ENCODE measurements around the gene POMT2.
"Not testable (repeated sequence)": the region's sequence is repeated elsewhere in the genome, so short reads cannot be mapped to it uniquely, and the experiment has no call there.

POMT2 gene

GRCh38 chr14:77302926-77303325 is 17.8 kb downstream of the POMT2 start:
- peak; percentile 65 for DNase-seq (ENCODE audit: low spot score)

DNA sequence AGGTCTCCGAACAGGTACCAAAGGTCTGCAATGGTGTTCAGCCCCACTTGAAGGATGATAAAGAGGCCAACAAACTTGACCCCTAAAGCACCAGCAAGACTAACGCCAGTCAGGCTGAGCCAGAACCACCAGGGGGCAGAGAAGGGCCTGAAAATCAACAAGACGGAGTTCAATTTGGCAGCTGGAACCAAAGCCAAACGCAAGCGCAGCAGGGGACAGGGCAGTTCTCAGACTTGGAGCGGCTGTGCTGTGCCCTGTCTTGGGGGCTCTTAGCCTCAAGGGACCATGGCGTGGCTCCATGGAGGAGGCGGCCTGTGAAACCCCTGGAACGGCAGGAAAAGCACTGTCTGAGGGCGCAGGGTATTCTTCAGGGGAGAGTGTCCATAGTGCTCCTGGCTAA is 19.6 kb downstream of the POMT2 start:
- FAIRE-seq (no peak), DNase-seq (ENCODE audit: low spot score) (no peak)

More at GRCh38 chr14:77302926-77303325, 17.8 kb downstream of the POMT2 start:
- no peak for FAIRE-seq

DNA sequence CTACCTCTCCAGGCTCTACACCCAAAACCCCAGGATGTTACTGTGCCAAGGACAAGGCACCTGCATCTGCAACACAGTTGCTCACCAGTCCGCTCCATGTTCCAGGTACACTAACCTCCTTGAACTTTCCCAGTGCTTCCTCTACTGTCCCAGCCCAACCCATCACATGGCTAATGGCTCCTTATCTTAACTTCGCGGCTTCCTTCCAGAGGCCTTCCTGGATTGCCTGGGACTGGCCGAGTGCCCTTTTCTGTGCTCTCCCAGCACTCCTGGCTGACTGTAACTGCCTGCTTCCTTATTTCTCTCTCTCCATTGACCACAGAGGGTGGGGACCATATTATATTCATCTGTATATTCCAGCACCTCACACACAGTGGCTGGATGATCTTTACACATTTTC is 20.9 kb downstream of the POMT2 start:
- FAIRE-seq: no peak

GRCh38 chr14:77296906-77297305 is 23.8 kb downstream of the POMT2 start:
- FAIRE-seq: no peak
- no peak for DNase-seq (ENCODE audit: low spot score)

More for the DNA sequence above, 20.9 kb downstream of the POMT2 start:
- DNase-seq (ENCODE audit: low spot score): no peak

DNA sequence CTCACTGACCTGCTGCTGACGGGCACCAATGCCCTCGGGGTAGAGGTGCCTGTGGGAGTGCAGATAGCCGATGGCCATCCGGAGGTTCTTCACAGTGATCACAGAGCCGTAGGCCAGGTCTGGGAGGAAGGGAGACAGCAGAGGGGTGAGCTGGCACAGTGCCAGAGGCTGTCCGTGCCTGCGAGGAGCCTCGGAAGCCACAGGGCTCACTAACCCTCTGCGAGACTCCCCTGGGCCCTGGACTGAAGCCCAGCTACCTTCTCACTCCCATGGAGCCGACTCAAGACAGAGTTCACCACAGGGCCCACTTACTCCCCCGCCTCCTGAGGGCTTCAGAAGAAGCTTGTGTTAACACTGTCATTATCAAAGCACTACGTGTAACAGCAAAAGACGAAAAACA is 24.5 kb downstream of the POMT2 start:
- no peak for DNase-seq (ENCODE audit: low spot score)
- no peak for FAIRE-seq

DNA sequence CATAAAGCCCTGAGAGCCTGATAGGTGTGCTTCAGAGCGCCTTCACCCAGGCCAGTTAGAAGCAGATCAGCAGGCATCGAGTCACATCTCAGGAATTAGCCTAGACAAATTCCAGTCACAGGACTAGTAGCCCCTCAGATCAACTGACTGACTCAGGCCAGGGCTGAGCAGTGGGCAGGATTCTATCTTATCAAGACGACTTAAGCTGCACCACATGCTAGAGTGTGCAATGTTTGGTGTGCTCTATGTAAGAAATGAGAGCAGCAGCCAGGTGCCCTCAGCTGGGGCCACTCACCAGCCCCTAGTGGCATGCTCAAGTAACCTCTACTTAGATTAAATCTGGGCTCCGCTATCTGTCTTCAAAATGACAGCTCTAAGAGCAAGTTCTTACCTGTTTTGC is 30.0 kb downstream of the POMT2 start:
- DNase-seq (ENCODE audit: low spot score): no peak
- FAIRE-seq: no peak

GRCh38 chr14:77286576-77286975 is 34.1 kb downstream of the POMT2 start:
- FAIRE-seq: no peak

DNA sequence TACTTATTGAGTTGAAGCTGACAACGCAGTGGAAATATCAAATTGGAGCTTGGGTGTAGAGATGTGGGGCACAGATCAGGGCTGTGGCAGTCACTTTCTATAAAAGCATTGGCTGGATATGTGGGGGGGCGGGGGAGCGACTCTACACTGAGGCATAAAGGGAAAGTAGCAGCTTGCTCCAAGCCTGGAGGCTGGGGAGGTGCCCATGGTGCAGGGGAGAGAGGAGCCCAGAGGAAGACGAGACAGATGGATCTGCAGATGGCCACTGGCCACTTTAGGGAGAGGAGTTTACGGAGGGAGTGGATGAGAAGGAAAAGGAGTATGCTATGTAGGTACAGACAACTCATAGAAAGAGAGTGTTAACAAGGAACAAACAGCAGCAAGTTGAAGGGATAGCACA is 36.2 kb downstream of the POMT2 start:
- FAIRE-seq (no peak), DNase-seq (ENCODE audit: low spot score) (no peak)

More at GRCh38 chr14:77286576-77286975, 34.1 kb downstream of the POMT2 start:
- no peak for DNase-seq (ENCODE audit: low spot score)

DNA sequence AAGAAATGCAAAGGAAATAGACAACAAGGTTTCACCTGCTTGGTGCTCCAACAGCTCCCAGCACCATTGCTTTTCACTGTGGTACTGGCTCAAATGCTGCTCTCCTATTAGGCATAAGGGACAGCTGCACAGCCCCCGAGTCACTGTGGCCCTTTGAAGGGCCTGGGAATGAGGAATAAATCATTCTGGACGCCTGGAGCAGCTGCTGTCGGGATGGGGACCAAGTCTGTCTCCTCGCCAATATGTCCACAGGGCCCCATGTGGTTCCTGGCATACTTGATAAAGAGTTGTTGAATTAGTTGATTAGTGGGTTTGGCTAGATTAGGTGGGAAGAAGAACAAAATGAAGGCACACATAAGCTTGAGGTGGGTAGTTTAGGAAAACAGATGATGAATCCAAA is 36.6 kb downstream of the POMT2 start:
- DNase-seq (ENCODE audit: low spot score): no peak
- no peak for FAIRE-seq

DNA sequence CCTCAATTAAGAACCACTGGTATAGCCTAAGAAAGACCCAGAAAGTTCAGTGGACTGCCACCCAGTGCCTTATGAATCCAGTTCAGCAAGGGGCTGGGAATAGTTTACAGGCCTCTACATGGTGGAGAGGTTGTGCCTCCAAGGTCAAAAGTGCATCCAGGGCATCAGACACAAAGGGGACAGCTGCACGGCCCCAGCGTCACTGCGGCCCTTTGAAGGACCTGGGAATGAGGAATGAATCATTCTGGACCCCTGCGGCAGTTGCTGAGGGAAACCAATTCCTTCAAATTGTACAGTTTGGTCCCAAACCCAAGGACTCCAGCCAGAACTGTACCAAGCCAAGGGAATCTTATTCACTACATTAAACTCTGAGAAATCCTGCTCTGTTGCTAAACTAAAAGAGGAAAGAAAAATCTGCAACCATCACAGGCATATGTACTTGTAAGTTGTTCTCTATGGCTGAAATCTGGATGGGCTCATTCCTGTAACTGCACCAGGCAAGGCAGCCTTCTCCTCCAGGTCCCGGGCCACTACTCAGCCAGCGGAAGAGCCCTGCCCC is 38.8 kb downstream of the POMT2 start:
- FAIRE-seq: no peak
- no peak for DNase-seq (ENCODE audit: low spot score)

GRCh38 chr14:77280921-77281320 is 39.8 kb downstream of the POMT2 start:
- DNase-seq (ENCODE audit: low spot score); FAIRE-seq: not testable (repeated sequence)

- FAIRE-seq: no peak
- DNase-seq (ENCODE audit: low spot score): no peak
Observed at GRCh38 chr14:77279719-77280118, 41.0 kb downstream of the POMT2 start.

DNA sequence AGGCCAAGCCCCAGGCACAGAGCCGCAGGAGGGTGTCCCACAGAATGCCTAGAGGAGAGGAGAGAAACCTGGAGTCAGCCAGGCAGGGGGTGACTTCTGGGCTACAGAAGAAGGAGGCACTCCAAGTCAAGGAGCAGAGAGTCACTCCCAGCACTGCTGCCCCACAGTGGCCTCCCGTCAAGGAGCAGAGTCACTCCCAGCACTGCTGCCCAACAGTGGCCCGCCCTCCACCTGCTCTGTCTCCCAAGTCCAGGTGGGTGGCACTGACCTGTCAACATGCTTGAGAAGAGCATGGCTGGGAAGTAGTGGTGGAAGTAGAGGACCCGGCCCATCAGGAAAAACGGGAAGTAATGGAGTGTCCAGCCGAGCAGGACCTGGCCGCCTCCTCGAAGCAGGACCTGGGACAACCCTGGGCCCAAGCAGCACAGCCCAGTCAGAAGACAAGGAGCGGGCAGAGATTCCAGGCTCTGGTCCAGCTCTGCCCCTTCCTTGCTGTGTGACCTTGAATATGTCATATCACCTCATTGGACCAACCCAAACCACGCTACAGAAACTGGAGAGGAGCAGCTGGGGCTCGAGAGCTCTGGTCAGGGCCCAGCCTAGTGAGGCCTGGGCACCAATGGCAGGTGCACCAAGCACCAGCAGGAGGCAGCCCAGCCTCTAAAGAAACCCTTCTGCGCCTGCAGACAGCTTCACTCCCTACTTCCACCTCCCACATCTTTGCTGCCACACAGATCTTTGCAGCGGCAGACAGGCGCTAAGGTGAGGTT is 42.0 kb downstream of the POMT2 start:
- FAIRE-seq (no peak), DNase-seq (ENCODE audit: low spot score) (no peak)

DNA sequence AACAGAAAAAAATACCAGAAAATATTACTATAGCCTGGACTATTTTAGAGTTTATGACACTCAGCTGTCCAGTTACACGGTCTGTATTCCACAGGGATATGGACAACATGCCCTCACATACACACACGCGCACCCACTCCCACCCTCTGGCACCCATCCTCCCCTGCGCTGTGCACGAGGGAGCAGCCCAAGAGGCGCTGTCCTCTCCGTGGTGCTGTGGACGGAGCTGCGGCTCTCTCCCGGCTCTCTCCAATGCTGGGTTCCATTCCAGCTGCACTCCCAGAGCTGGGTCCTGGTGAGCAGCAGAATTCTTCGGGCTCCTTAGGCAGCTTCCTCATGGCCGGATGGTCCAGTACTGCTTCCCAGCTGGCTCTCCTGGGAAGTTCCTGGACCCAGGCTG is 43.7 kb downstream of the POMT2 start:
- FAIRE-seq (no peak), DNase-seq (ENCODE audit: low spot score) (no peak)

DNA sequence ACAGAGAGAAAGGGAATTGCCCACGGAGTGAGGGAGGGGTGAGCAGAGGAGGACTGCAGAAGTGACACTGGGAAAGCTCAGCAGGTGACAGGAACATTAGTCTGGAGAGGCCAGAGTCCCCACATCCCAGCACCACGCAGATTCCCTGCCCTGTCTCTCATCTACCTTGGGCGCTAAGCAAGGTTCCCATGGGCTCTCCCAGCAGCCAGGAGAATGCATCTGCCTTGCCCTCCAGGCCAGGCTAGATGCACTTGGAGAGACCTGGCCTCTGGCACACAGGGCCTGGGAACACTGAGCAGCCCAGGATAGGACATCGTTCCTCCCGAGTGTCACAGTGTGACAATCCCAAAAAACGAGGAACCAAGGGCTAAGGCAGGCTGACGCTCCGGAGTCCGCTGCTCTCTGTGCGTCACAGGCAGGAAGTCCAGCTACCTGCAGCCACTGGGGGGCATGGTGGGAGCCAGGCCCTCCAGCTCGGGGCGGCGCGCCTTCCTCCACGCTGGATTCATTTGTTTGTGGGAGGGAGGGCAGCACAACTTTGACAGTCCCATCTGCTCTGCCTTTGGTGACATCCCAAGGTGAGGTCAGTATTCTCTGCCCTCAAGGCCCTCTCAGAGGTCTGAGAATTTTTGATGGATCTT is 44.3 kb downstream of the POMT2 start:
- DNase-seq (ENCODE audit: low spot score) (no peak), FAIRE-seq (no peak)

- DNase-seq (ENCODE audit: low spot score) (no peak), FAIRE-seq (no peak)
Observed at GRCh38 chr14:77275601-77276017, 45.1 kb downstream of the POMT2 start.

DNA sequence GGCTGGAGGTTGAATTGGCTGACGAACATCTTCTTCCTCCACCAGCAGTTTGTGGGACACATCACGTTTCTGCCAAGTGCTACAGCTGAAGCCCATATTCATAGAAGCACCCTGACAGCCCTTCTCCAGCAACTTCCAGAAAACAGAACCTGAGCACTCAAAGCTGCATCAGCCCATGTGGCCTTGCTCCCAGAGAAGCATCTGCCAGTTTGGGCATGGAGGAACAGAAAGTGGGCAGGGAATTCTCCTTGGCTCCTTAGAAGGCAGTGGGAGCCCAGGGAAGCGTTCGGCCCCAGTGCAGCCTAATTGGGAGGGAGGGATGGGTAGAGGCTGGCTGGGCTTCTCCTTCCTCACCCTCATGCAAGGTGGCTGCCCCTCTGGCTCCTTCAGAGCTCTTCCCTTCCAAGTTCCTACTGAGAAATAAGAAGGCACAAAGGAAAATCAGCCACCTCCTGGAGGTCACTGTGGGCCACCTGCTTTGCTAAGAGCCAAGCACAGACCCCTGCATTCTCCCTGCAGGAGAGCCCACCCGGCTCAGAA is 45.6 kb downstream of the POMT2 start:
- no peak for FAIRE-seq

GRCh38 chr14:77273796-77274195 is 46.9 kb downstream of the POMT2 start:
- FAIRE-seq: no peak
- no peak for DNase-seq (ENCODE audit: low spot score)

More for the DNA sequence above, 45.6 kb downstream of the POMT2 start:
- DNase-seq (ENCODE audit: low spot score): no peak

DNA sequence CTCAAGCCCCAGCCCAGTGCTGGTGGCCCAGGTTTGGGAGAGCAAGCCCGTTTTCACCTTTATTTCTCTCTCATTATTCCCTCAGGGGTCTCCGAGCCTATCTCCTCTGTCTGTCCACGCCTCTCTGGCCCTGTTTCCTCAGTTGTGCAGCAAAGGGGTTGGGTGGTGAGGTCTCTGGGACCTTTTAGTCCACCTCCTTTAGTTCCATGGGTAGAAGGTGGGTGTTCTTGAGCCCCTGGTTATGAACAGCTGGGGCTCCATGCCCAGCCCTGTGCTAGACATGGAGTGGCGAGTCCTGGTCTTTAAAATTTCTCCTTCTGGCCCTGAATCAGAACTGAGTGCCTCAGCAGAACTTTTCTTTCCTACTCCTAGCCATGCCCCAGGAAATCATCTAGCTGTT is 48.4 kb downstream of the POMT2 start:
- no peak for DNase-seq (ENCODE audit: low spot score)
- no peak for FAIRE-seq

DNA sequence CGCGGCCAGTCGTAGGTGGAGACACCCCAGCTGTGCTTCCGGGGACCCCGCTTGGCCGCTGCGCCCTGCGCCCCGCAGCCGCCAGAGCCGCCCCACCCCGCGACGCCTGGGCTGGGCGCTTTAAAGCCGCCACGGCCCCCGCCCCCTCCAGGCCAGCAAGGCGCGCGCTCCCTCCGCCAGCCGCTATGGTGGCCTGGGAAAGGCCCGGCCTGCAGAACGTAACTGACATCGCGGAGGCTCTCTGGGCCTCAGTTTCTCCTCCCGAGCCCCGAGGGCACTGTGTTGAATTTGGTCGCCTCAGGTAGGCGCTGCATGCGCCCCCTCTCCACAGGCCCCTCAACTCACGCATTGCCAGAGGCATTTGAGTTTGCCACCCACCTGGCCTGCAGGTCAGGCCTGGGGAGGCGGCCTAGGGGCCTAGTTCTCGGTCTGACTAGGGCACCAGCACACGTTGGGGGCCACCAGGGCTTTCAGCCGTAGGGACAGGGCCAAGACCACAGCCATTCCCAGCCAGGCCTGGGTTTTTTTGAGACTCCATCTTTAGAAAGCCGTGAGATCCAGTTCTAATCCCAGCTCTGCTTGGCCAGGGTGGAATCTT is 49.5 kb downstream of the POMT2 start, which contains the start of gene NGB:
Gene NGB, minus strand, starts transcription at position 94 of the 598 bp plus-strand sequence. CDS start 269 bp downstream, outside the sequence.
- DNase-seq (ENCODE audit: low spot score): no peak
- no peak for FAIRE-seq

- no peak for FAIRE-seq
- no peak for DNase-seq (ENCODE audit: low spot score)
Observed at GRCh38 chr14:77270361-77271112, 50.1 kb downstream of the POMT2 start.

Measured in RCC 7860 (cell line).